ENCODE data around the gene CSH1.

DNA sequence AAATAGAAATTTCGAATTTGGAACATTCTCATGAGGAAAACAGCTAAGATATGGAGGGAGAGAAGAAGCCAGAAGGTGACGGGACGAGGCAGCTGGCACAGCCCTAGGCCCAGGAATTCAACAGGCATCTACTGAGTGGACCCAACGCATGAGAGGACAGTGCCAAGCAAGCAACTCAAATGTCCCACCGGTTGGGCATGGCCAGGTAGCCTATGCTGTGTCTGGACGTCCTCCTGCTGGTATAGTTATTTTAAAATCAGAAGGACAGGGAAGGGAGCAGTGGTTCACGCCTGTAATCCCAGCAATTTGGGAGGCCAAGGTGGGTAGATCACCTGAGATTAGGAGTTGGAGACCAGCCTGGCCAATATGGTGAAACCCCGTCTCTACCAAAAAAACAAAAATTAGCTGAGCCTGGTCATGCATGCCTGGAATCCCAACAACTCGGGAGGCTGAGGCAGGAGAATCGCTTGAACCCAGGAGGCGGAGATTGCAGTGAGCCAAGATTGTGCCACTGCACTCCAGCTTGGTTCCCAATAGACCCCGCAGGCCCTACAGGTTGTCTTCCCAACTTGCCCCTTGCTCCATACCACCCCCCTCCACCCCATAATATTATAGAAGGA, 20.3 kb upstream of the CSH1 start:
- TF ChIP-seq, protein P1, sequence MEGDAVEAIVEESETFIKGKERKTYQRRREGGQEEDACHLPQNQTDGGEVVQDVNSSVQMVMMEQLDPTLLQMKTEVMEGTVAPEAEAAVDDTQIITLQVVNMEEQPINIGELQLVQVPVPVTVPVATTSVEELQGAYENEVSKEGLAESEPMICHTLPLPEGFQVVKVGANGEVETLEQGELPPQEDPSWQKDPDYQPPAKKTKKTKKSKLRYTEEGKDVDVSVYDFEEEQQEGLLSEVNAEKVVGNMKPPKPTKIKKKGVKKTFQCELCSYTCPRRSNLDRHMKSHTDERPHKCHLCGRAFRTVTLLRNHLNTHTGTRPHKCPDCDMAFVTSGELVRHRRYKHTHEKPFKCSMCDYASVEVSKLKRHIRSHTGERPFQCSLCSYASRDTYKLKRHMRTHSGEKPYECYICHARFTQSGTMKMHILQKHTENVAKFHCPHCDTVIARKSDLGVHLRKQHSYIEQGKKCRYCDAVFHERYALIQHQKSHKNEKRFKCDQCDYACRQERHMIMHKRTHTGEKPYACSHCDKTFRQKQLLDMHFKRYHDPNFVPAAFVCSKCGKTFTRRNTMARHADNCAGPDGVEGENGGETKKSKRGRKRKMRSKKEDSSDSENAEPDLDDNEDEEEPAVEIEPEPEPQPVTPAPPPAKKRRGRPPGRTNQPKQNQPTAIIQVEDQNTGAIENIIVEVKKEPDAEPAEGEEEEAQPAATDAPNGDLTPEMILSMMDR (IDR thresholded peaks at IDR 0.05): no peak
- TF ChIP-seq POLR2A (IDR thresholded peaks at IDR 0.05): no peak
